Smooth muscle cell (in vitro differentiated cells): ENCODE results near the gene ZSWIM5. TPM values are rescaled to one million over a fixed set of nuclear protein-coding genes. Genes with fewer than 3 reads are reported as not detected.
"Not testable (repeated sequence)": the region's sequence is repeated elsewhere in the genome, so short reads cannot be mapped to it uniquely, and the experiment has no call there.

Source experiments
- DNase-seq: peaks from one replicate; lab custom pipeline; 2025; ENCODE audit not compliant: unreplicated experiment; lab: John Stamatoyannopoulos, UW
- H2AFZ ChIP-seq: fragments of 200-600 bp; sonication (generic); 2 replicates; pipeline ENCODE4 v1.6.0; 2016; ENCODE audit warnings: antibody characterized with exemption, low read depth, mild to moderate bottlenecking
- H3F3A ChIP-seq: fragments of 200-600 bp; sonication (generic); 2 replicates; pipeline ENCODE4 v1.6.0; 2017; ENCODE audit warnings: antibody characterized with exemption, low read depth
- H3K27ac ChIP-seq: fragments of 200-600 bp; sonication (generic); 2 replicates; pipeline ENCODE4 v1.5.1; 2016; ENCODE audit warnings: low read depth, mild to moderate bottlenecking
- H3K27me3 ChIP-seq: fragments of 200-600 bp; sonication (generic); 2 replicates; pipeline ENCODE4 v1.6.1; 2016; ENCODE audit warnings: low read depth, mild to moderate bottlenecking
- H3K36me3 ChIP-seq: fragments of 200-600 bp; sonication (generic); 2 replicates; pipeline ENCODE4 v1.5.1; 2016; ENCODE audit warnings: low read depth
- H3K4me1 ChIP-seq: fragments of 200-600 bp; sonication (generic); 2 replicates; pipeline ENCODE4 v1.5.1; 2016; ENCODE audit warnings: low read depth
- H3K4me2 ChIP-seq: fragments of 200-600 bp; sonication (generic); 2 replicates; pipeline ENCODE4 v1.6.0; 2016; ENCODE audit warnings: mild to moderate bottlenecking
- H3K4me3 ChIP-seq: fragments of 200-600 bp; sonication (generic); 2 replicates; pipeline ENCODE4 v1.5.1; 2016; ENCODE audit warnings: mild to moderate bottlenecking
- H3K79me2 ChIP-seq: fragments of 200-600 bp; sonication (generic); 2 replicates; pipeline ENCODE4 v1.6.0; 2016; ENCODE audit warnings: low read depth, mild to moderate bottlenecking
- H3K9ac ChIP-seq: fragments of 200-600 bp; sonication (generic); 2 replicates; pipeline ENCODE4 v1.6.0; 2016; ENCODE audit warnings: low read depth
- H3K9me3 ChIP-seq: fragments of 200-600 bp; sonication (generic); replicated peaks from 2 replicates; pipeline ENCODE4 v1.5.1; 2016; ENCODE audit warnings: low read depth
- H4K20me1 ChIP-seq: fragments of 200-600 bp; sonication (generic); 2 replicates; pipeline ENCODE4 v1.6.0; 2016; ENCODE audit warnings: low read depth
- CTCF ChIP-seq: fragments of 200-600 bp; sonication (generic); IDR thresholded peaks from 2 replicates; pipeline ENCODE4 v1.5.1; 2017; ENCODE audit warnings: borderline replicate concordance, mild to moderate bottlenecking, antibody characterized with exemption; ENCODE audit not compliant: insufficient read depth, poor library complexity, severe bottlenecking
- WGBS: methylation state at CpG from one replicate; pipeline ENCODE4 v1.1.7; 2016; ENCODE audit warnings: low lambda C conversion rate; 5-methylcytosine and 5-hydroxymethylcytosine counted together
- polyA plus RNA-seq: library from polyadenylated mRNA; unstranded; fragments of >200 nt; fragmentation: Nextera tagmentation; extraction: Ambion mirVana; gene quantifications from 2 replicates; pipeline ENCODE4 v1.2.1, GENCODE V29; 2016
- total RNA-seq: library from RNA; depleted of rRNA; stranded (reverse); fragments of >200 nt; gene quantifications from 2 replicates; pipeline ENCODE4 v1.2.3, GENCODE V29; 2014

Gene ZSWIM5
- total and polyA plus RNA-seq, 2 experiments from 2014 or later: 0.13 to 0.26 TPM

- Histone ChIP-seq H3K4me3 (no peak overlapping the region), H2AFZ (no peak overlapping the region), H3K4me1 (no peaks in the 10 kb centered on the region), H3F3A (no peaks in the 10 kb centered on the region), H3K4me2 (no peak overlapping the region), H3K36me3 (no peaks in the 10 kb centered on the region), H3K27me3 (no peaks in the 10 kb centered on the region), H3K9ac (no peak overlapping the region), H3K79me2 (no peaks in the 10 kb centered on the region), H4K20me1 (no peaks in the 10 kb centered on the region), H3K27ac (no peak overlapping the region), H3K9me3 (peaks cover 3% of the 10 kb centered on the region)
- no peak for TF ChIP-seq CTCF
- 75% methylated on average over 2 of the region's 2 CpGs for WGBS
- DNase-seq: no peak
These were observed 134.8 kb downstream of the ZSWIM5 start for GRCh38 chr1:45071567-45071966.

- no peaks in the 10 kb centered on the region for H3K4me1 ChIP-seq
- H3K4me2 ChIP-seq: no peak overlapping the region
- no peaks in the 10 kb centered on the region for H3K36me3 ChIP-seq
- no peaks in the 10 kb centered on the region for H3F3A ChIP-seq
- 86% methylated on average over 2 of the region's 2 CpGs for WGBS
- H4K20me1 ChIP-seq: no peaks in the 10 kb centered on the region
- H3K27ac ChIP-seq: no peak overlapping the region
- H2AFZ ChIP-seq: no peak overlapping the region
- no peak overlapping the region for H3K9ac ChIP-seq
- H3K4me3 ChIP-seq: no peak overlapping the region
- H3K27me3 ChIP-seq: no peaks in the 10 kb centered on the region
- DNase-seq: no peak
- H3K79me2 ChIP-seq: no peaks in the 10 kb centered on the region
- TF ChIP-seq CTCF: no peak
- no peaks in the 10 kb centered on the region for H3K9me3 ChIP-seq
These were observed 138.6 kb downstream of the ZSWIM5 start for GRCh38 chr1:45067806-45068205.

- Histone ChIP-seq H3K4me2 (no peak overlapping the region), H3K27ac (no peak overlapping the region), H3K27me3 (no peaks in the 10 kb centered on the region), H3K9ac (no peak overlapping the region), H3K4me3 (no peak overlapping the region), H4K20me1 (no peaks in the 10 kb centered on the region), H2AFZ (no peak overlapping the region), H3K4me1 (no peaks in the 10 kb centered on the region), H3K36me3 (no peaks in the 10 kb centered on the region), H3K9me3 (no peaks in the 10 kb centered on the region), H3K79me2 (no peaks in the 10 kb centered on the region), H3F3A (no peaks in the 10 kb centered on the region)
- no peak for DNase-seq
- 95% methylated on average over 2 of the region's 2 CpGs for WGBS
- TF ChIP-seq CTCF: no peak
These were observed 141.3 kb downstream of the ZSWIM5 start for GRCh38 chr1:45065083-45065482.

- H3K4me2 ChIP-seq, H4K20me1 ChIP-seq, H2AFZ ChIP-seq, H3K4me1 ChIP-seq, H3K27me3 ChIP-seq, H3K4me3 ChIP-seq, H3K9me3 ChIP-seq, DNase-seq, H3K9ac ChIP-seq, H3K79me2 ChIP-seq, H3K36me3 ChIP-seq, H3F3A ChIP-seq, H3K27ac ChIP-seq: not testable (repeated sequence)
- WGBS: 90% methylated on average over 4 of the region's 4 CpGs
These were observed 143.9 kb downstream of the ZSWIM5 start for GRCh38 chr1:45062463-45062862.
